Measurements from ENCODE around the gene THOC6.
"Not testable (repeated sequence)": the region's sequence is repeated elsewhere in the genome, so short reads cannot be mapped to it uniquely, and the experiment has no call there.

Gene THOC6

DNA sequence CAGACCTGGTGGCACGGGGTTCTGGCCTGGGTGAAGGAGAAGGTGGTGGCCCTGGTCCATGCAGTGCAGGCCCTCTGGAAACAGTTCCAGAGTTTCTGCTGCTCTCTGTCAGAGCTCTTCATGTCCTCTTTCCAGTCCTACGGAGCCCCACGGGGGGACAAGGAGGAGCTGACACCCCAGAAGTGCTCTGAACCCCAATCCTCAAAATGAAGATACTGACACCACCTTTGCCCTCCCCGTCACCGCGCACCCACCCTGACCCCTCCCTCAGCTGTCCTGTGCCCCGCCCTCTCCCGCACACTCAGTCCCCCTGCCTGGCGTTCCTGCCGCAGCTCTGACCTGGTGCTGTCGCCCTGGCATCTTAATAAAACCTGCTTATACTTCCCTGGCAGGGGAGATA lies 45.3 kb downstream of the THOC6 start:
- DNase-seq = not testable (repeated sequence)

- no peak for DNase-seq
Measured at GRCh38 chr16:3070608-3071111, 46.8 kb downstream of the THOC6 start.

GRCh38 chr16:3071655-3072054 lies 47.8 kb downstream of the THOC6 start:
- DNase-seq = no peak

GRCh38 chr16:3072148-3072547 lies 48.3 kb downstream of the THOC6 start:
- not testable (repeated sequence) for DNase-seq

GRCh38 chr16:3072576-3073263 lies 48.9 kb downstream of the THOC6 start:
- not testable (repeated sequence) for DNase-seq

GRCh38 chr16:3073448-3073847 lies 49.6 kb downstream of the THOC6 start:
- no peak for DNase-seq

GRCh38 chr16:3074860-3075522 lies 51.2 kb downstream of the THOC6 start:
- no peak for DNase-seq

DNA sequence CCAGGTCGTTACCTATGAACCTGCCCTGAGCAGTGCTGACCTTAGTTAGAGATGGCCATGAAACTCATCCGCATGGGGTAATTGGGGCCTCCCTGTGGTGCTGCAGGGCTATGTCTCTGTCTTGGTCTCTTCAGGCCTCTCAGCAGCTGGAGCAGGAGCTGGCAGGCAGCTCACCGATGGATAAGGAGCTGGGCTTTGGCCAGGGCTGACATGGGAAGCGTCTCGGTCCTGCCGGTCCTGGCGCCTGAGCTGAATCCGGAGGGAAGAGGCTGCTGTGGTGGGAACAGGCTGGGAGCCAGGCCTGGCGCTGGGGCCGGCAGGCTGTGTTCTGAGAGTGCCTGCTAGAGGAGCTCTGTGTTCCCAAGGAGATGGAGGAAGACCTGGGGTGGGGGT lies 51.7 kb downstream of the THOC6 start:
- DNase-seq = peak in 2 of 56 donors; percentile 9 to 38

DNA sequence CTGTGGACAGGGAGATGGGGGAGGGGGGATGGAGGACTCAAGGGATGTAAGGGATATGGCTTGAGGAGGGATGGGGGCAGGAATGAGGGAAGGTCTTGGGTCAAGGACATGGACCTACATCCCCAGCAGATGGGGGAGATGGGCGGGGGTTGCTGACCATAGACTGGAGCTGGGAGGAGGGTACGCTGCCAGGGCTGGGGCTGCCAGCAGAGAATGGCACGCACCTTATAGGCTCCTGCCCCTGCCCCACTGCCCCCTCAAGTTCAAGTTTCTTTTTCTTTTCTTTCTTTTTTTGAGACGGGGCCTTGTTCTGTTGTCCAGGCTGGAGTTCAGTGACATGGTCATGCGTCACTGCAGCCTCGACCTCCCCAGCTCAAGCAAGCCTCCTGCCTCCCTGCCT lies 52.1 kb downstream of the THOC6 start:
- DNase-seq = not testable (repeated sequence)

DNA sequence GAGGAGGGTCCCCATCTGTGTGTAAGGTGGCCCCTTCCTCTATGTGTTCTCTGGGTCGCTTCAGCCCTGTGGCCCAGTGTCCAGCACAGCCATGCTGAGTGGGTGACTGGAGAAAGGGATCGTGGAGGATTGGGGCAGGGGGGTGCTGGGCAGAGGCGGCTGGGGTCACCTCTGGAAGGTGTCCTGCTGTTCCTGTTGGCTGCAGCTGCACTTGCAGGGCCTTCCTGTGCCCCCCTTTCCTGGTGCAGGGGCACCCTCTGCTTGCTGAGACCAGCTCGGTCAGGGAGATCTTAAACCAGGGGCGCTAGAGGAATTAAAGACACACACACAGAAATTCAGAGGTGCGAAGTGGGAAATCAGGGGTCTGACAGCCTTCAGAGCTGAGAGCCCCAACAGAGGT lies 52.7 kb downstream of the THOC6 start:
- no peak for DNase-seq

Measured in nucleus accumbens (tissue), 56 donors.